Neural cell (in vitro differentiated cells): ENCODE results near the gene GAS7.

ENCODE experiments used
- EZH2 ChIP-seq: fragments of 200-600, 300-800 bp; shearing (Covaris generic), sonication (generic); IDR thresholded peaks from 2 replicates; pipeline ENCODE4 v1.6.1; 2014; ENCODE audit warnings: antibody characterized with exemption, low read length, borderline replicate concordance, mild to moderate bottlenecking; ENCODE audit not compliant: insufficient read depth, poor library complexity, severe bottlenecking
- POLR2AphosphoS5 ChIP-seq: IDR thresholded peaks from 2 replicates; pipeline ENCODE4 v1.6.1; 2012
- TF ChIP-seq, protein P1 (sequence below): fragments of 450-650 bp; IDR thresholded peaks from 2 replicates; pipeline ENCODE4 v1.5.1; 2014; ENCODE audit warnings: antibody characterized with exemption, mild to moderate bottlenecking, moderate library complexity; ENCODE audit not compliant: poor library complexity, severe bottlenecking

DNA sequence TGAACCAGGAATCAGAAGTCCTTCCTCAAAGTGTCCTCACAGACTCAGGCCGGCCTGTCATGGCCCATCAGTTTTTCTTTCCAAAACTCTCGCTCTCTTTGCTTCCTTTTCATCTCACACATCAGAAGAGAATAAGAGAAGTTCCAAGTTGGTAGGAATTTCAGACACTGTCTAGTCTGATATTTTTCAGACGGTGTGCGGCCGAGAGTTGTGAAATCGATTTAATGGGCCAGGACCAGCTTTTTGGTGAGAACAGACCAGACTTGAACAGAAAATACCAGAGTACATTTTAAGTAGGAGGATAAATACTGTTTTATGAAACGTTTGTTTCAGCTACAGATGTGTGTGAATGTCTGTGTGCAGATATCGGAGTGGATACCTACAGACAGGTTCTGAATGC, 268.5 kb downstream of the GAS7 start:
- TF ChIP-seq, protein P1, sequence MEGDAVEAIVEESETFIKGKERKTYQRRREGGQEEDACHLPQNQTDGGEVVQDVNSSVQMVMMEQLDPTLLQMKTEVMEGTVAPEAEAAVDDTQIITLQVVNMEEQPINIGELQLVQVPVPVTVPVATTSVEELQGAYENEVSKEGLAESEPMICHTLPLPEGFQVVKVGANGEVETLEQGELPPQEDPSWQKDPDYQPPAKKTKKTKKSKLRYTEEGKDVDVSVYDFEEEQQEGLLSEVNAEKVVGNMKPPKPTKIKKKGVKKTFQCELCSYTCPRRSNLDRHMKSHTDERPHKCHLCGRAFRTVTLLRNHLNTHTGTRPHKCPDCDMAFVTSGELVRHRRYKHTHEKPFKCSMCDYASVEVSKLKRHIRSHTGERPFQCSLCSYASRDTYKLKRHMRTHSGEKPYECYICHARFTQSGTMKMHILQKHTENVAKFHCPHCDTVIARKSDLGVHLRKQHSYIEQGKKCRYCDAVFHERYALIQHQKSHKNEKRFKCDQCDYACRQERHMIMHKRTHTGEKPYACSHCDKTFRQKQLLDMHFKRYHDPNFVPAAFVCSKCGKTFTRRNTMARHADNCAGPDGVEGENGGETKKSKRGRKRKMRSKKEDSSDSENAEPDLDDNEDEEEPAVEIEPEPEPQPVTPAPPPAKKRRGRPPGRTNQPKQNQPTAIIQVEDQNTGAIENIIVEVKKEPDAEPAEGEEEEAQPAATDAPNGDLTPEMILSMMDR = no peak
- TF ChIP-seq POLR2AphosphoS5 (no peak), EZH2 (no peak)
